HG03342 (cell line): ENCODE data around the gene SBF2.
"Not testable (repeated sequence)": the region's sequence is repeated elsewhere in the genome, so short reads cannot be mapped to it uniquely, and the experiment has no call there.

Source experiments
- ATAC-seq: cut with Tn5 transposase; IDR thresholded peaks from one replicate; pipeline ENCODE4 v1.9.1; 2021; ENCODE audit warnings: mild to moderate bottlenecking, moderate library complexity; ENCODE audit not compliant: unreplicated experiment

SBF2 gene

GRCh38 chr11:10268746-10269488 lies 25.1 kb downstream of the SBF2 start:
- ATAC-seq = no peak

GRCh38 chr11:10267821-10268220 lies 26.2 kb downstream of the SBF2 start:
- no peak for ATAC-seq

- ATAC-seq = no peak
Measured at GRCh38 chr11:10265936-10266335, 28.1 kb downstream of the SBF2 start.

- not testable (repeated sequence) for ATAC-seq
Measured at GRCh38 chr11:10264716-10265115, 29.3 kb downstream of the SBF2 start.

GRCh38 chr11:10263929-10264328 lies 30.1 kb downstream of the SBF2 start:
- ATAC-seq = no peak

GRCh38 chr11:10261821-10262220 lies 32.2 kb downstream of the SBF2 start:
- no peak for ATAC-seq

- ATAC-seq = no peak
Measured at GRCh38 chr11:10257478-10257877, 36.5 kb downstream of the SBF2 start.

GRCh38 chr11:10255388-10256125 lies 38.5 kb downstream of the SBF2 start:
- ATAC-seq = no peak

- ATAC-seq = not testable (repeated sequence)
Measured at GRCh38 chr11:10249448-10250131, 44.4 kb downstream of the SBF2 start.

GRCh38 chr11:10247011-10247410 lies 47.0 kb downstream of the SBF2 start:
- no peak for ATAC-seq

- ATAC-seq = no peak
Measured at GRCh38 chr11:10243896-10244575, 50.0 kb downstream of the SBF2 start.

GRCh38 chr11:10236840-10237239 lies 57.2 kb downstream of the SBF2 start:
- ATAC-seq = no peak

- no peak for ATAC-seq
Measured at GRCh38 chr11:10233581-10233980, 60.4 kb downstream of the SBF2 start.

GRCh38 chr11:10232756-10233155 lies 61.3 kb downstream of the SBF2 start:
- no peak for ATAC-seq

- ATAC-seq = not testable (repeated sequence)
Measured at GRCh38 chr11:10231803-10232202, 62.2 kb downstream of the SBF2 start.

GRCh38 chr11:10225553-10225952 lies 68.5 kb downstream of the SBF2 start:
- ATAC-seq = no peak

GRCh38 chr11:10222399-10222798 lies 71.6 kb downstream of the SBF2 start:
- no peak for ATAC-seq

- ATAC-seq = no peak
Measured at GRCh38 chr11:10221342-10221741, 72.7 kb downstream of the SBF2 start.

- ATAC-seq = no peak
Measured at GRCh38 chr11:10211470-10211869, 82.5 kb downstream of the SBF2 start.

GRCh38 chr11:10209326-10209725 lies 84.7 kb downstream of the SBF2 start:
- ATAC-seq = no peak

GRCh38 chr11:10208131-10208575 lies 85.9 kb downstream of the SBF2 start:
- ATAC-seq = peak; percentile 57
